Effector CD8-positive, alpha-beta T cell (primary cell): ENCODE measurements around the gene LPIN1.
"Not testable (repeated sequence)": the region's sequence is repeated elsewhere in the genome, so short reads cannot be mapped to it uniquely, and the experiment has no call there.

Experiments used
- DNase-seq: peaks from one replicate; lab custom pipeline; 2025; lab: John Stamatoyannopoulos, UW

The LPIN1 gene

DNA sequence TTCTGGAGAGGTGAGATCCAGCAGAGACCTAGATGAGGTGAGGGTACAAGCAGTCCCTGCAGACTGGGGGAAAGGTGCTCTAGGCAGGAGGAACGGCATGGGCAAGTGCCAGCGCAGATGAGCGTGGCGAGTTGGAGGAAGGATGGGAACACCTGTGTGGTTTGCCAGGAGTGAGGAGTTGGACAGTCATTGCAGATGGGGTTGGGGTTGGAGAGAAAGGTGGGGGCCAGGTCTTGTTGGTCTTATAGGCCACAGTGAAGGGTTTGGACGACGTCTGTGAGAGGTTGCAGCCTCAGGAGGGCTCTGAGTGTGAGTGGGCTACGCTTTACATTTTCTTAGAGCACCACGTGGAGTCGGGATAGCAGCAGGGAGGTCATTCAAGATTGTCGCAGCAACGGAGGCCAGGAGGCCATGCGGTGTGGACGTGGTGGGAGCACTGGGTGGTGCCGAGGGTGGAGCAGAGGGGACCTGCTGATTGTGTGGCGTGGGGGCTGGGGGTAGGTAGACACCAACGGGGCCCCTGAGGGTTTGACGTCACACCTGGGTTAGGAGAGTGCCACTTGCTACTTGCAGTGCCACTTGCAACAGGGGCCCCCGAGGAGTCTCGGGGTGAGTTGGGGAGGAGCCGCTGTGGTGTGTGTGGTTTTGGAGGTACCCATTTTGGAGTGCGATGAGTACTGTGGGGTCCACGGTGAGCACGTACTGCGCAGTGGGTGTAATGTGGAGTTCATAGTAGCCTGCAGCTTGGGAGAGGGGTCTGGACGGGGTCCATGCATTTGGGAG lies 66.2 kb downstream of the LPIN1 start:
- no peak for DNase-seq

DNA sequence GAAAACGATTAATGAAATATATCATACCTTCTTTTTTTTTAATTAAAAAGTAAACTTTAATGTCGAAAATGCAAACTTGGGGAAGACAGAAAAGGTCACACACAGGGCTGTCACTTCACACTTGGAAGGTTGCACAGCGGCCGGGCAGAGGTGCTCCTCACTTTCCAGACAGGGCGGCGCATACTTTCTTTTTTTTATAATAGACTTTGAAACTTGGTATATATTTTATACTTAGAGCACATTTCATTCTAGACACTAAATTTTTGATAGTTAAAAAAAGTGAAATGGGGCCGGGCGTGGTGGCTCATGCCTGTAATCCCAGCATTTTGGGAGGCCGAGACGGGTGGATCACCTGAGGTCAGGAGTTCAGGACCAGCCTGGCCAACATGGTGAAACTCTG lies 66.9 kb downstream of the LPIN1 start:
- DNase-seq: not testable (repeated sequence)

DNA sequence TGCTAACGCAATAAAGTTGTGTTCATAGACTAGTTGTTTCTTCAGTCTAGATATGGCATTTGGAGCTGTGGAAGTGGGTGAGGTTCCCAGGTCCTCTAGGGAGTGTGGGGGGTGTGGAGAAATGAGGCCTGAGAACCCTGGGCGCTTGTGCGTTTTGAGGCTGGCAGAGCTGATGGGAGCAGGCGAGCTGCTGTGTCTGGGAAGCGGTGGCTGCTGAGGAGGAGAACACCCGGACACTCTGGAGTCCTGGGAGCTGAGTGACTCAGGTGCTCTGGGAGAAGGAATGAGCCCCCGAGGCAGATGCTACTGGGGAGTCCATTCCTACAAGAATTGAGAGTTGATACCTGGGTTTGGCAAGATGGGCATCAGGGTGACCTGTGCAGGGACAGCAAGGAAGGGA lies 67.5 kb downstream of the LPIN1 start:
- no peak for DNase-seq

DNA sequence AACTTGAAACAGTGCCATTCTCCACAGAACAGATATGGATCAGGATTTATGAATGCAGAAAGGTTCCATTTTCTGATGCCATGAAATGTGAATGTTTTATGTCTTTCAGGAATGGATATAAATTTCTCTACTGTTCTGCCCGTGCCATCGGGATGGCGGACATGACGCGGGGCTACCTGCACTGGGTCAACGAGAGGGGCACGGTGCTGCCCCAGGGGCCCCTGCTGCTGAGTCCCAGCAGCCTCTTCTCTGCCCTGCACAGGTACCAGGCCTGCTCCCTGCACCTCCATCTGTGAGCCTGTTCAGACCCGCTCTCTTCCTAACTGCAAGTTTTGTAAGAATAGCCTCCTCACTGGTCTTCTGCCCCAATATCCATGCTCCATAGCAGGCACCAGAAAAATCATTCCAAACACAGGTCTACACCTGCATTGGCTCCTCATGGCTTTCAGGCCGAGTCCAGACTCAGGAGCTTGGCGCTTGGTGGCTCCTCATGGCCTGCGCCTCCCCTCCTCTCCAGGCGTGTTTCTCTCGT lies 68.6 kb downstream of the LPIN1 start:
- no peak for DNase-seq

DNA sequence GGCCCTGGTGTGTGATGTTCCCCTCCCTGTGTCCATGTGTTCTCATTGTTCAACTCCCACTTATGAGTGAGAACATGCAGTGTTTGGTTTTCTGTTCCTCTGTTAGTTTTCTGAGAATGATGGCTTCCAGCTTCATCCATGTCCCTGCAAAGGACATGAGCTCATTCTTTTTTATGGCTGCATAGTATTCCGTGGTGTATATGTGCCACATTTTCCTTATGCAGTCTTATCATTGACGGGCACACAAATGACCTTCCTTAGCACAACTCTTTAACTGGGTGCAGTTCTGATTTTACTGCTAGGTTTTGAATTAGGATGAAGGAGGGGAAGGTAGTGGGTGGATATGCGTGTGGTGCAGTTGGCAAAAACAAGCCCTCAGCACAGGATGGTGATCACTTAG lies 70.5 kb downstream of the LPIN1 start:
- DNase-seq: not testable (repeated sequence)

DNA sequence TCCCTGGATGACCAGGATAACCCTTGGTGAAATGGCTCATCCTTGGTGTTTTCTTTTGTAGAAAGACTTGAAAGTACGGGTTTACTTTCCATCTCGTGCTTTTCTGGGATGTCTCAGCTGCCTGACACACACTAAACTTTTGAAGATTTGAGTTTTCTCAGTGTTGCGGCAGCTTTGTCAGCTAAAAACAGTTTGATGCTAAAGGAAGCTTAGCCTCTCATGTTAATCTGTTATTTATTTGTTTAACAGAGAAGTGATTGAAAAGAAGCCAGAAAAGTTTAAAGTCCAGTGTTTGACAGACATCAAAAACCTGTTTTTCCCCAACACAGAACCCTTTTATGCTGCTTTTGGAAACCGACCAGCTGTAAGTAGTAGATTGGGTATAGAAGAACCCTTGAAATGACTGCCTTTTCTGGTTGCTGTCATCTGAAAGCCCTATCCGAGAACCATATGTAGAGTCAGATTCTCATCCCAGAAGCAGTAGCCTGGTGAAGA lies 72.8 kb downstream of the LPIN1 start:
- DNase-seq: no peak

DNA sequence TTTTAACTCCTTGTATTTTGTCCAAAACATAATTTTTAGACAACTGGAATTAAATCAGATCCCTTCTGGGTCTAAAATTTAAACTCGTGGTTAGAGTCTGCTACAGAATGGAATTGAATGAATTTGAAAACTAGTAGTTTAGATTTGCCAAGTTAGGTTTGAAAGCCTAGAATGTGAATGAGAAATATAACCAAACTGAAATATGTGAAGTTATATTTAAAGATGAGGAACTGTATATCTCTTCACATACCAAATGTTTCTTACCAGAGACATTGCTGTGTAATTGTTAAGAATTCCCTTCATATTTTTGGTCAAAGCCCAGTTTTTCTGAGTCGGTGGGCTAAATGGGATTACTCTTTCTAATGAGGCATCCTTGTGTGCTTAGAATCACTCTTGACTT lies 74.2 kb downstream of the LPIN1 start:
- DNase-seq: no peak

DNA sequence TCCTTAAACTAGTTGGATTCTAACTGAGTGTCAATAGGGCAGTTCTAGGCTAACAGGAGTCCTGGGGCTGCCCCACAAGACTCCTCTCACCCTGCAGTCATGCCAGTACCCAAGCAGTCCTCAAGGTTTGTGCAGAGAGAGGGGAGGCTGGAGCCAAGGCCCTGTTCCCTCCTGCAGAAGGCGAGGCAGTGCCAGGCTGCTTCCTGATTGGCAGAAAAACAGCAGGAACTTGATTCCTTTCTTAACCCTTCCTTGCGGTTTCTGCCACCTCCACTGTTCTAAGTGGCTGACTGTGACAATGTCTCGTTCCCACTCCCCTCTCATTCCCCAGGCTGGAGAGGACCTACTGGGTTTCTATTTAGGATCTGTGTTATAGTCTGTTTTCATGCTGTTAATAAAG lies 75.3 kb downstream of the LPIN1 start:
- DNase-seq: no peak

DNA sequence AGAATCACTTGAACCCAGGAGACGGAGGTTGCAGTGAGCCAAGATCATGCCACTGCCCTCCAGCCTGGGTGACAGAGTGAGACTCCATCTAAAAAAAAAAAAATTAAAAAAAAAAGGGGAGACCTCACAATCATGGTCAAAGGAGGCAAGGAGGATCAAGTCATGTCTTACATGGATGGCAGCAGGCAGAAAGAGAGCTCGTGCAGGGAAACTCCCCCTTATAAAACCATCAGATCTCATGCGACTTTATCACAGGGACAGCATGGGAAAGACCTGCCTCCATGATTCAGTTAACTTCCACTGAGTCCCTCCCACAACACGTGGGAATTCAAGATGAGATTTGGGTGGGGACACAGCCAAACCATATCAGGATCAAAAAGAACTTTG lies 75.9 kb downstream of the LPIN1 start:
- DNase-seq: not testable (repeated sequence)

DNA sequence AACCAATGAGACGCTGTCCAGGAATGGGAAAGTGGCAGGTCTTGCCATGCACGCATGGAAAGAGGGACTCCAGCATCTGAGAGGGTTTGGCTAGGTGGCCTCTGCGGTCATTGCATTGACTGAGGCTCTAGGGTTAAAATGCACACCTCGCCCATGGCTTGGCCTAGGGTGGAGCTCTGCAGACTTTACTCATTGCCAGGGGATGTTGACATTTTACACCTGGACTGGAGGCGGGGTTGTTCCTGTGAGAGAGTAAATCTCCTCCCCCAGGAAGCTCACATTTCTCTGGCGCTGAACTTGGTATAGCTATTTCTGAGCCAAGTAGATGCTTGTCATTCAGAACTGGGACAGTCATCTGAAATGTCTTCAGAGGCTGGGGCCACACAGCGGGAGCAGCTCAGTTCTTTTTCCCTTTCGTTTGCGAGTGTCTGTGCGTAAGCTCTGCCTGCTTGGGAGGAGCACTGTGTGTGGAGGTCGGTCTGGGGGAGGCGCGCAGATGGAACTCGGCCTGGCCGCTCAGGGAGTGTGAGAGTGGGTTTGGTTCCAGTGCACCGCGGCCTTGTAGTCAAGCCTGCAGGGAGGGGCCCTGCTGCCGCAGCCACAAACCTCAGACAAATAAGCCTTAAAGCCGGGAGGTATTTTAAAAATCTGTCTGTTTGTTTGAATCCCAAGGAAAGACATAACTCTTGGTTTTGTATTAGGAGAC lies 76.5 kb downstream of the LPIN1 start:
- no peak for DNase-seq

DNA sequence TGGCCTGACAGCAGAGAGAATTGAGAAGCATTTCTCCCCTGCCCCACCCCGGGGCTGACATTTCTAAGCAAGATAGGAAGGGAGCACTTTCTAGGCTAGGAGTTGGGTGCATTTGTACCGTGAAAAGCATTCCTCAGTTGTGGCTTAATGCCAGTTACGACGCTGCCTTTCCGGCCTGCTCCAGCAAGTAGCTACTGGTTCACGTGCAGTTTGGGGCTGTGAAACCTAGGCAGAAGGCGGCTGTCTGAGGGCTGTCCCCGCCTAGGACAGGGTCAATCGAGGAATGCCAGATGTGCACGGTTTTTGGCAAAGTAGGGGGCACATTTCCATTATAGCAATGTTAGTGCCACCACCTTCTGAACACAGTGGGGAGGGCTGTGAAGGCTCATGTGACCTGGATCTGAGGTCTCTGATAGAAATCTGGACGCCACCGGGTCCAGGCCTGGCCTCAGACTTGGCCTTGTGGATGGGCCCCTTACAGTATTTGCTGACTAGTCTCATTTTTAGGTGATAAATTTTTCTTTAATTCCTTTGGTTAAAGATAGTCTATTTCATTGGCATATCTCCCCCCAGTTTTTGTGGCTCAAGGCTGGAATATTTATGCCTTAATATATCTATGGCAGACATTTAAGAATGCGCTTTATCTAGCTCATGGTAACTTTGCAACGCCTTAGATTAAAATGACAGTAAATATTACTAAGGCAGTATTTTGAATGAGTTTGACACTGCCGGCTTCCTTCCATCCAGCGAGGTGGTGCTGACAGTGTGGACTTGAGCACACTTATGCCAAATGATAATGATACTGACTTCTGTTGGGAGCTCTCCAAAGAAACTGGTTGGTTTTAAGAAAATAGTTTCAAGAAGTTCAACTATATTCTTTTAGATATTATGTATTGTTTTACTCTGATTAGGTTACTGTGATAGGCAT lies 78.7 kb downstream of the LPIN1 start:
- DNase-seq: no peak

DNA sequence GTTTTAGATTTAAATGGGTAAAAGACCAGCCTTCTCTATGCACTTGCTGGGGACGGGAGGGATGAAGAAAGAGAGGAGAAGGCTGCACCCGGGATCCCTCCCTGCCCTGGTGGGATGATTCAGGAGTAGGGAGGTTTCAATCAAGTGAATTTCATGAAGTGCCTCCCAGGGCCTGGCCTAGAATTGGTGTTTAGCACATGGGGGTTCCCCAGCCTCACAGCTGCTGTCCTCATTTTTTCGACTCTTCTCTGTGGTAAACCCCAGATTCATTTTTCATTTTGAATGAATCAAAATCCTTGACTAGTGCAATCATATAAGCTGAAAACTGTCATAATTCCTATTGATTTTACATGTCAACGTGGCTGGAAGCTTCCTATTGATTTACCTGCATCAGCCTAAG lies 81.1 kb downstream of the LPIN1 start:
- no peak for DNase-seq

DNA sequence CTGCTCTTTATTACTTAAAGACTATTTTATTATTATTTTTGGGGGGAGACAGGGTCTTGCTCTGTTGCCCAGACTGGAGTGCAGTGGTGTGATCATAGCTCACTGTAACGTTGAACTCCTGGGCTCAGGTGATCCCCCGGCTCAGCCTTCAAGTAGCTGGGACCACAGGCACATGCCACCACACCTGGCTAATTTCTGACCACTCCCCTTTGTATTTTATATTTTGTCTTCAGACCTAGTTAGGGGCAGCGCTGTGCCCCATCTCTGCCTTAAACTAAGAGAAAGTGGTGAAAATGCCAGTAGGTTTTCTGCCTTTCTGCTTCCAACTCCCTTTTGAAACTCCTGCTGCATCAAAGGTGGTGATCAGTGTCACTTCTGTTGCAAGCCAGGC lies 82.5 kb downstream of the LPIN1 start:
- no peak for DNase-seq

DNA sequence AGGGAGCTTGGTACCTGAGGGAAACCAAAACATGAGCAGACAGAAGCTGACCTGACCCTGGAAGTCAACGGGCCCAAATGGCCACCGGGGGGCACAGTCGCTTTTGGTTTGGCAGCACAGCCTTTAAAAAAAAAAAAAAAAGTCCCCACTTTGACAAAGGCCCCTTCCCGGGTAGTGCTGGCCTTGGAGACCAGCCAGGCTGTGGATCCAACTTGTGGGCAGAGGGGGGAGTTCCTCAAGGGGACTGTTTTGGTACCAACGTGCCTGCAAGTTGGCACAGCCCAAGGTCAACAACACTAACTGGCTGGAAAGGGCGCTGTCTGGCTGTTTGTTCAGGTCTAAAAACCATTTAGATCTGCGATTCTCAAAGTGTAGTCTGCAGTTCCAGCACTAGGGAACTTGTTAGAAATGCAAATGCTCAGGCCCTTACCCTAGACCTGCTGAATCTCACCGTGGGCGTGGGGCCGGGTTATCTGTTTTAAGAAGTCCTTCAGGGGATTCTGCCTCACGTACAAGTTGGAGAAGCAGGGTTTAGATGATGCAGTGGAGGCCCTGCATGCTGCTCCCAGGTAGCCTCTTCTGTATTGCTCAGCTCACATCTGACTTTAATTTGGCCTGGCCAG lies 83.0 kb downstream of the LPIN1 start:
- peak; percentile 43 for DNase-seq

DNA sequence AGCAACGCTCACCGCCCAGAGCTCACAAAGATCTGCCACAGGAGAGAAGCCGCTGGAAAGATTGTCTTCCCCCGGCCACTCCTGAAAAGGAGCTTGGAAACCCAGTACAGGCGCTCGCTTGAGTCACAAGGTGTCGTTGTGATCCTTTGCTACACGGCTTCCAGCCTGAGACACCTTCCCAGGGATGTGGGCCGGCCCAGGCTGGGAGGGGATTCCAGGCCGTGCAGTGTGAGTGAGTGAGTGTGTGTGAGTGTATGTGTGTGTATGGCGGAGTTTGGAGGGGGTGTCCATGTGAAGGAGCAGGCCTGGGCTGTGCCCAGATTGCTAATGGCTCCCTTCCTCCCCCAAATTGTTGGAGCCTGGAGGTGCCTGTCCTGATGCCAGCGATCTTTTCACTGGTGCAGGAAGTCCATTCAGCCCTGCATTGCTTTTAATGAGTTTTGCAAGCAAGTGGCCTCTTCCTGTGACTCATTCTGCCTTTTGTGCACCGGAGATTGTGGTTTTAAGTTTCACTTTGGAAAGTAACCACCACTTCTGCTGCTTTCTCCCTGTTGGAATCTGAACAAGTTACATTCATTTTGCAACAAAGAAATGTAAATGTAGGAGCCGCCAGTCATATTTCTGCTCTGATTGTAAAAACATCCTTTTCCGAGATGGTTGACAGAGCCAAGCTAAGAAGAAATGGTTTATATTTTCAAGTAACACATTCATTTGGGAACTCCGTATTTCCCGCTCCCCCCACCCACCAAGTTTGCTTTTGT lies 83.7 kb downstream of the LPIN1 start:
- DNase-seq: no peak

DNA sequence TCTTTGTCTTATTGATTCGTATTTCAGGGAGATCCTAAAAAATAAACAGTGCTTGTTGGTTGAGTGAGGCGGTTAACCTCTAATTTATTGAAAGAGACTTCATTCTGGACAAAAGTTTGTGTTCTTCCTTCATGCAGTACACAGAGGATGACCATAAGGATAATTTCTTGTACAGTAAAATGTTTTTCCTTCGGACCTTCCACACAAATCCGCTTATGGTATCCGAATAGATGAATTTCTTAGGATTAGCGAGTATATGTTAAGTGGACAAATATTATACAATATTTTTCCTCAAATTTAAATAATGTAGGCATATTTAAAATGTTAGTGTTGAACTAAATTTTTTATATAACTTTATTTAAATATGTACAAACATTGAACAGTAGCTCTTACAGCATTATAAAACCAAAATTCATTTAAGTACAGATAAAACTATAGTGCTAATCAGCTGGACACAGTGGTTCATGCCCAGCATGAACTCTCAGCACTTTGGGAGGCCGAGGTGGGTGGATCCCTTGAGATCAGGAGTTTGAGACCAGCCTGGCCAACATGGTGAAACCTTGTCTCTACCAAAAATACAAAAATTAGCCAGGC lies 84.4 kb downstream of the LPIN1 start:
- DNase-seq: no peak

DNA sequence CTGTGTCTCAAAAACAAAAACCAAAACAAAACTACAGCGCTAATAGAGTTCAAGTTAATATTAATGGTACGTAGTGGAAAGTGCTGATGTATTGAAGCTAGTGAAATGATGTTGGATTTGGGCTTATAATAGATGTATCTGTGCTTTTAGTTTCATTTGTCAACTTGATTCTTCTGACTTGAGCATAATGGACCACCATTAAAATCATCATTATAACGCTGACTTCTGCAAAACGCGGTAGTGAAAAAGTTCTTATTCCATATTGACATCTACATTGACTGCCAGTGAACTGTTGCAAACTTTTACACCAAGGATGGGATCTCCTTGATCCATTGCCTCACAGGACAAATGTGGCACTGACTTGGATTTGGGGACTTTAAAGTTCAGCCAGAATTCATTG lies 85.0 kb downstream of the LPIN1 start:
- DNase-seq: no peak

DNA sequence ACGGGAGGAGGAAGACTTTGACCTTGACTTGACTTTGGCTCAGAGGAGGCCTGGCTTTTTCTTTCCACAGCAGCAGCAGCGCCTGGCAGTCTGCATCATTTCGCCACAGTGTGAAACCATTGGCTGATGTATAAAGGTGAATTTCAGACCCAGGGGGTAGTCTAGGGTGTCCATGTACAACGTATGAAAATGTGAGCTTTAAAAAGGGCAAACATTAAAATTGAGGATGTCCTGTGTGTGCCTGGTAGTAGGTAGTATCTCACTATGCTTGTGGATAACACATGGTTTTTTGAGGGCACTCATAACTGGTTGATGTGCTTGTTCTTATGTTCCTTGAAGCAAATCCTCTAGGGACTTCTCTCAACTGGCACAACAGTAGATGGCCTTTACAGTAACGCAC lies 86.1 kb downstream of the LPIN1 start:
- no peak for DNase-seq

DNA sequence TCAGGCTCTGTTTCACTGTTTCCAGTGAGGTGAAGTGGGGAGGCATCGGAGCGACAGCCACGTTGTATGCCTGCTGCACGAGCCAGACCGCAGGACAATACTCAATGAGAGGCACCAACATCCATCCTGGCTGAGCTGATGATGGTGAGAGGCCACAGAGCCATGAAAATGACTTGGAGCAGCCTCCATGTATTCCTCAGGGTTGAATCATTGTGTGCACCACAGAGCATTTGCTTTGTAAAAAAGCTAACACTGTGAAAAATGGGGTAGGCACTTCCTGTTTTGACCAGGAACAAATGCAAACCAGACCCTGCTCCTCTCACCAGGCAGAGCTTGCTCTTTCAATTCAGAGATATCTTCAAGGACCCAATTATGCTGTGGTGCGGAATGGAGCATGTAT lies 87.2 kb downstream of the LPIN1 start:
- no peak for DNase-seq

DNA sequence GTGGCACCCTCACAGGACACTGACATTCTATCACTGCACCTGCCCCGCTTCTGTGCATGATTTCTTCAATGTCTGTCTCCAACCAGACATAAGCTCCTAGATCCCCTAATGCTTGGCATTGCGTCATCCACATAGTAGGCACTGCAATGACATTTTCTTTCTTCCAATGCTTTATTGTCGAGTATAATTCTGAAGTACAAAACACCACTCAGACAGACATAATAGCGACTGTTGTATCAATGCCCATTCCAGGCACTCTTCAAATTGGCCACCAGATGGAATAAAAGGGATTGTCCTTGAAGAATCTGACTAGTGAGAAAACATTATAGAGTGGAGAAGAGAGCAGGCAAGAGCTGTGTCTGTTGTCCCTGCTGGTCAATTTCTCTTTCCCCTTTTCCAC lies 89.0 kb downstream of the LPIN1 start:
- no peak for DNase-seq
